Measurements from ENCODE around the gene VWA3A. TPM values are rescaled to one million over a fixed set of nuclear protein-coding genes. Genes with fewer than 3 reads are reported as not detected.

Gene VWA3A
- total and polyA plus RNA-seq, 2 of the 8 experiments (the other 6 are each of a cell fraction or from before 2014, with no cell fraction given) = 0.05 TPM; not detected in 1

Other genes with a start within 250 kb of the VWA3A start
- 94.8 and 101 TPM in 2 replicates for gene NPIPB4, start 234.8 kb upstream of the VWA3A start, total RNA-seq (2021; fragmentation: NEBNext Ultra II Directional; extraction: Animal tissue kit (Norgen Biotek cat#: 25700))
- 21.3 and 27.7 TPM in 2 replicates for gene NPIPB4, start 234.8 kb upstream of the VWA3A start, polyA plus RNA-seq (2011; rRNA removed)
- gene UQCRC2, start 139.2 kb upstream of the VWA3A start, total RNA-seq (2021; fragmentation: NEBNext Ultra II Directional; extraction: Animal tissue kit (Norgen Biotek cat#: 25700)) = 182 TPM in 2 replicates
- gene UQCRC2, start 139.2 kb upstream of the VWA3A start, polyA plus RNA-seq (2011; rRNA removed) = 63.3 and 94.4 TPM in 2 replicates
- not detected in 2 replicates for gene PDZD9, start 91.4 kb upstream of the VWA3A start, total RNA-seq (2021; fragmentation: NEBNext Ultra II Directional; extraction: Animal tissue kit (Norgen Biotek cat#: 25700))
- not detected in 2 replicates for gene PDZD9, start 91.4 kb upstream of the VWA3A start, polyA plus RNA-seq (2011; rRNA removed)
- 13.1 and 14.8 TPM in 2 replicates for gene MOSMO, start 84.4 kb upstream of the VWA3A start, total RNA-seq (2021; fragmentation: NEBNext Ultra II Directional; extraction: Animal tissue kit (Norgen Biotek cat#: 25700))
- 7.8 and 8.6 TPM in 2 replicates for gene MOSMO, start 84.4 kb upstream of the VWA3A start, polyA plus RNA-seq (2011; rRNA removed)
- not detected in 2 replicates for gene SDR42E2, start 70.0 kb downstream of the VWA3A start, total RNA-seq (2021; fragmentation: NEBNext Ultra II Directional; extraction: Animal tissue kit (Norgen Biotek cat#: 25700))
- gene SDR42E2, start 70.0 kb downstream of the VWA3A start, polyA plus RNA-seq (2011; rRNA removed) = 0.08 and 0.25 TPM in 2 replicates
- 30.2 and 30.5 TPM in 2 replicates for gene EEF2K, start 113.7 kb downstream of the VWA3A start, total RNA-seq (2021; fragmentation: NEBNext Ultra II Directional; extraction: Animal tissue kit (Norgen Biotek cat#: 25700))
- gene EEF2K, start 113.7 kb downstream of the VWA3A start, polyA plus RNA-seq (2011; rRNA removed) = 14.9 and 16.3 TPM in 2 replicates
- gene POLR3E, start 204.9 kb downstream of the VWA3A start, total RNA-seq (2021; fragmentation: NEBNext Ultra II Directional; extraction: Animal tissue kit (Norgen Biotek cat#: 25700)) = 91.3 and 96.5 TPM in 2 replicates
- 125 and 164 TPM in 2 replicates for gene POLR3E, start 204.9 kb downstream of the VWA3A start, polyA plus RNA-seq (2011; rRNA removed)

All from H1 (cell line).